OCI-LY3 (cell line): ENCODE results near the gene FURIN.

Source experiments
- H2AFZ ChIP-seq: fragments of 200-600, 300-600 bp; shearing (Covaris generic); 2 replicates; pipeline ENCODE4 v1.6.0; 2014; ENCODE audit warnings: antibody characterized with exemption, low read depth, low read length
- H3K27ac ChIP-seq: fragments of 200-600, 300-600 bp; sonication (generic); 2 replicates; pipeline ENCODE4 v1.5.1; 2014; ENCODE audit warnings: mild to moderate bottlenecking, low read length, moderate library complexity, mixed read lengths
- H3K27me3 ChIP-seq: fragments of 200-600, 300-600 bp; sonication (generic); 2 replicates; pipeline ENCODE4 v1.6.1; 2014; ENCODE audit warnings: low read depth, low read length, mixed read lengths
- H3K36me3 ChIP-seq: fragments of 200-600, 300-600 bp; sonication (generic); replicated peaks from 2 replicates; pipeline ENCODE3; 2014; ENCODE audit warnings: low read depth, low read length, mixed read lengths
- H3K4me1 ChIP-seq: fragments of 300-600, 200-600 bp; sonication (generic); 2 replicates; pipeline ENCODE4 v1.6.1; 2014; ENCODE audit warnings: low read length, mixed read lengths
- H3K4me2 ChIP-seq: fragments of 200-600, 300-600 bp; sonication (generic); 2 replicates; pipeline ENCODE4 v1.6.1; 2014; ENCODE audit warnings: low read length, mixed read lengths
- H3K4me3 ChIP-seq: fragments of 300-600, 200-600 bp; sonication (generic); 2 replicates; pipeline ENCODE4 v1.5.1; 2014; ENCODE audit warnings: antibody characterized with exemption, mild to moderate bottlenecking, low read length, moderate library complexity
- H3K79me2 ChIP-seq: fragments of 300-600, 200-600 bp; shearing (Covaris generic); 2 replicates; pipeline ENCODE4 v1.6.1; 2014; ENCODE audit warnings: mild to moderate bottlenecking, low read length, mixed read lengths
- H3K9ac ChIP-seq: fragments of 300-600, 200-600 bp; shearing (Covaris generic); 2 replicates; pipeline ENCODE4 v1.6.0; 2014; ENCODE audit warnings: mild to moderate bottlenecking, low read length, moderate library complexity
- H3K9me3 ChIP-seq: fragments of 200-600, 300-600 bp; shearing (Covaris generic); 2 replicates; pipeline ENCODE4 v1.6.1; 2014; ENCODE audit warnings: low read length, mixed read lengths; ENCODE audit not compliant: insufficient read depth
- H4K20me1 ChIP-seq: fragments of 200-600, 300-600 bp; sonication (generic); 2 replicates; pipeline ENCODE4 v1.6.1; 2016; ENCODE audit warnings: low read length, mixed read lengths; ENCODE audit not compliant: insufficient read depth
- CTCF ChIP-seq: fragments of 200-600, 300-600 bp; sonication (generic); IDR thresholded peaks from 2 replicates; pipeline ENCODE4 v1.5.1; 2014; ENCODE audit warnings: antibody characterized with exemption, low read length, low read depth
- EZH2phosphoT487 ChIP-seq: fragments of 200-600 bp; shearing (Covaris generic); IDR thresholded peaks from 2 replicates; pipeline ENCODE4 v1.6.1; 2018; ENCODE audit warnings: antibody characterized with exemption, mixed run types, low read depth

The FURIN gene

DNA sequence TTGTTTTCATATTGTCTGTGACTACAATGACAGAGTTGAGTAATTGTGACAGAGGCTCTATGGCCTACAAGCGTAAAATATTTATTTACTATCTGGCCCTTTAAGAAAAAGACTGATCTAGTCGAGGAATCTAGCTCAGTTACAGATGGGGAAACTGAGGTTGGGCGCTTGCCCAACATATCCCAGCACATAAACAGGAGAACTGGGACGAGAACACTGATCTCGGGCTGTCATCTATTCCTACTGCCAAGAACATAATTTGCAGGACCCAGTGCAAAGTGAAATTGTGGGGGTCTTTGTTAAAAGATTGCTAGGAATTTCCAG is 17.9 kb downstream of the FURIN start:
- Histone ChIP-seq H3K27ac (no peak overlapping the region), H3K4me2 (no peak overlapping the region), H3K4me3 (no peak overlapping the region), H3K4me1 (peaks cover 14% of the 10 kb centered on the region; the same call in 1 of the 2 replicates), H3K79me2 (no peaks in the 10 kb centered on the region), H3K36me3 (no peaks in the 10 kb centered on the region), H3K9ac (no peak overlapping the region), H4K20me1 (no peaks in the 10 kb centered on the region), H2AFZ (no peak overlapping the region), H3K9me3 (no peaks in the 10 kb centered on the region), H3K27me3 (no peaks in the 10 kb centered on the region)
- no peak for TF ChIP-seq EZH2phosphoT487
- TF ChIP-seq CTCF = no peak

DNA sequence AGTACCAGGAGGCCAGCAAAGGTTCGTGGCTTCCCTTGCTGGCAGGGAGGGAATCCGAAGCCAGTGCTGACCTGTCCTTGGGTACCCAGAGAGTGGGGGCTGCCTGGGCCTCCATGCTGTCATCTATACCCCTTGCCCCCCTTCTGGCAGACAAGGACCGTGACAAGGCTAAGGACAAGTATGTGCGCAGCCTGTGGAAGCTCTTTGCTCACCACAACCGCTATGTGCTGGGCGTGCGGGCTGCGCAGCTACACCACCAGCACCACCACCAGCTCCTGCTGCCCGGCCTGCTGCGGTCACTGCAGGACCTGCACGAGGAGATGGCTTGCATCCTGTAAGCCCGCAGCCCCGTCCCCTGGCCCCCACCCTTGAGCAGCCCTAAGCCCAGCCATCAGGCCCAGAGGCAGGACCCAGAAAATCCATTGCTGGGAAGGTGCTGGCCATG is 18.7 kb downstream of the FURIN start:
- H2AFZ ChIP-seq = no peak overlapping the region
- H3K9ac ChIP-seq = no peak overlapping the region
- H3K27me3 ChIP-seq = no peaks in the 10 kb centered on the region
- H3K4me1 ChIP-seq = peaks cover 14% of the 10 kb centered on the region; the same call in 1 of the 2 replicates
- no peaks in the 10 kb centered on the region for H3K9me3 ChIP-seq
- H3K27ac ChIP-seq = no peak overlapping the region
- no peak overlapping the region for H3K4me3 ChIP-seq
- H3K79me2 ChIP-seq = no peaks in the 10 kb centered on the region
- no peaks in the 10 kb centered on the region for H4K20me1 ChIP-seq
- no peak overlapping the region for H3K4me2 ChIP-seq
- H3K36me3 ChIP-seq = no peaks in the 10 kb centered on the region
- TF ChIP-seq CTCF (no peak), EZH2phosphoT487 (no peak)

GRCh38 chr15:90889313-90889730 is 20.9 kb downstream of the FURIN start:
- H3K9me3 ChIP-seq = no peaks in the 10 kb centered on the region
- peaks cover 10% of the 10 kb centered on the region for H3K79me2 ChIP-seq
- H3K27me3 ChIP-seq = no peaks in the 10 kb centered on the region
- no peaks in the 10 kb centered on the region for H4K20me1 ChIP-seq
- no peaks in the 10 kb centered on the region for H3K36me3 ChIP-seq
- no peak overlapping the region for H2AFZ ChIP-seq
- peaks cover 18% of the 10 kb centered on the region for H3K4me1 ChIP-seq
- no peak overlapping the region for H3K4me2 ChIP-seq
- H3K9ac ChIP-seq = no peak overlapping the region
- H3K27ac ChIP-seq = no peak overlapping the region
- no peak overlapping the region for H3K4me3 ChIP-seq
- no peak for TF ChIP-seq CTCF
- no peak for TF ChIP-seq EZH2phosphoT487

GRCh38 chr15:90889736-90890456 is 21.5 kb downstream of the FURIN start:
- no peaks in the 10 kb centered on the region for H3K36me3 ChIP-seq

More at GRCh38 chr15:90889736-90890456, 21.5 kb downstream of the FURIN start:
- no peak for TF ChIP-seq EZH2phosphoT487
- TF ChIP-seq CTCF = no peak
- H3K9me3 ChIP-seq = no peaks in the 10 kb centered on the region
- no peaks in the 10 kb centered on the region for H4K20me1 ChIP-seq
- H3K27me3 ChIP-seq = no peaks in the 10 kb centered on the region
- H3K4me3 ChIP-seq = no peak overlapping the region
- H3K79me2 ChIP-seq = peaks cover 10% of the 10 kb centered on the region
- no peak overlapping the region for H3K27ac ChIP-seq
- no peak overlapping the region for H2AFZ ChIP-seq
- no peak overlapping the region for H3K9ac ChIP-seq
- peaks cover 15% of the 10 kb centered on the region for H3K4me1 ChIP-seq
- no peak overlapping the region for H3K4me2 ChIP-seq
